SHP77 (cell line): ENCODE measurements around the gene YLPM1.
A peak's percentile ranks its signal among the peaks of the same experiment; 100 is the strongest.

Experiments
- DNase-seq, 2 experiments: peaks; one replicate each; lab custom pipeline; 2025; lab: John Stamatoyannopoulos, UW

YLPM1 gene

DNA sequence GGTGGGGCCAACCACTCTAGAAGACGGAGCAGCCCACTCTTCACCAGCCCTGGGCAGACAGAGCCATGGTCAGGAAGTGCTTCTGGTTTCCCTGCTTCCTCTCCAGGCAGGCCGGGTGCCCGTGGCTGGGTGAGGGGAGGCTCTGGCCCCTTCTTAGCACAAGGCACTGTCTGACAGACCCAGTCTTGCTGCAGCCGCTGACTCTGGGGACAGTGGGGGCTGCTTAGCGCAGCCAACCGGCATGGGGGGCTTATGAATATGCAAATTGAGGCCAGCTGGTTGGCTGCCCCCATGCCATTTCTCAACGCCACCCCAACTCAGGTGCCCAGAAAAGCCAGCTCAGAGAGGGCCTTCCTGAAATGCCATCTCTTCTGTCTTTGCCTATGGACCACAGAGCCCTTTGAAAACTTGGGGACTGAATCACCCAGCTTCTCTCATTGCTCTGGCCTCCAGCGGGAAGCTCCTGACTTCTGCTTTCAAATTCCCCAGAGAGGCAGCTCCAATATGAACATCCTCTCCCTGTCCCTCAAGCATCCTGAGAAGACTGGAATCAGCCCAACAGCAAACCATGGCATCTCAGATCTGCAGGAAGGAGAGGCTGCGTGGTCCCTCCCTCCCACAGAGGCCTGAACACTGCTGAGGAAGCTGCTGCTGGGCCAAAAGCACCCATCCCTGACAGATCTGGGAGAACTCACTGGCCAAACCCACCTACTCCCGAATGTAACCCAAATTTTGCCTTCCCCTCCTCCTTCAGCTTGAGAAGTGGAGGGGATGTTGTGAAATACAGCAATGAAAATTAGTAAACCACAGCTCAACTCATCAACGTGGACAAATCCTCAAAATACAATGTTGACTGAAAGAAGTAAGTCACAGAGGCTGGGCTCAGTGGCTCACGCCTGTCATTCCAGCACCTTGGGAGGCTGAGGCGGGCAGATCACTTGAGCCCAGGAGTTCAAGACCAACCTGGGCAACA lies 113.1 kb downstream of the YLPM1 start, which contains the start of gene PROX2:
Gene PROX2 (minus strand): TSS at position 205 of the 973 bp plus-strand sequence. CDS start 12,311 bp downstream, outside the sequence.
- no peak for DNase-seq

DNA sequence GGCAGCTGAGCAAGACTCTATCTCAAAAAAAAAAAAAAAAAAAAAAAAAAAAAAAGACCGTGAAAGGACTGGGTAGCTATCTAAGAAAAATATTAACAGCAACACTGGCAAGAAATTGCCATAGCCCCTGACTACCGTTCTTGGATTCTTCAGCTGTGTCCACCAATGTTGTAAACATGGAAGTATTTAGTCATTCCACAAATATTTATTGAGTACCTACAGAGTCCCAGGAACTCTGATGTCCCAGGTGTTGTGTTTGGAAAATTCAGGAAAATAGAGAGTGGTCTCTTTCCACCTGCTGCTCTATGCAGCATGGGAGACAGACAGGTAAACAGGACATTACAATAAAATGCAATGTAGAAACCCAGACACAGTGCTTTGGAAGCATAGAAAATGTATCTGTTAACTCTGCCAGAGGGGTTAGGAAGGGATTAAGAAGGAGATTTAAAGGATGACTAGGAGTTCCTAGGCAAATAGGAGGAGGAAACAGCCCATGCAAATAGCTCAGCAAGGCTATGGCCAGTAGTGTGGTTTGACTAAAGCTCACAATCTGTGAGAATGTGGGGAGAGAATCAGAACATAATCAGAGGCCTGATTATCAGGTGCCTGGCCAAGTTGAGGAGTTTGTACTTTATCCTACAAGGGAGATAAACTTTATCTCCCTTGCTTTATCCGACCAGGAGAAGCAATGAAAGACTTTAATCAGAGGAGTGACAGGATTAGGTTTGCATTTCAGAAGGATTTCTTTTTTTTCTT lies 116.5 kb downstream of the YLPM1 start:
- no peak for DNase-seq

DNA sequence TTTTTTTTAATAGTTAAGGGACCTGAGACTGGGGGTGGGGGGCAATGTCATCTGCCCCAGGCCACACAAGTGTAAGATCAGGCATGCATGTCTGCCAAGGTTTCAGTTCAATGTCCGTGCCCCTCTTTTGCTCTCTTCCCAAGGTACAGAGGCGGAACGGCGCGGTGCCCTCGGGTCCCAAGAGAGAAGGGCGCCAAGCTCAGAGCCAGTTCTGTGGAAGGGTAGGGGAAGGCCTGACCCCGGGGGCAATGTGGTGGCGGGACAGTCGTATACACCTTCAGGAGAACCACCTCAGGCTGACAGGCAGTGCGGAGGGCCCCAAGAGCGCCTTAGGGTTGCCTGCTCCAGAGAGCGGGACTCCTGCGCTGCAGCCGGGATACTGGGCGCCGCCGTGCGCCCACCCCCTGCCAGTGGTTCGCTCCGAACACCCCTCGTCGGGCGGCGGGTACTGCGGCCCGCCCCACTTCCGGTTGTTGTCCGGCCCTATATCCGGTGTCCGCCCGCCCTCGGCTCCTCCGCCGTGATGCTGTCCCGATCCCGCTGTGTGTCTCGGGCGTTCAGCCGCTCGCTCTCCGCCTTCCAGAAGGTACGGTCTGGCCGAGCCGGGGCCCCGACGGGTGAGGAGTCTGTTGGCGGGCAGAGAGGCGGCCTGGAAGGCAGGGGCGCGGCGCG lies 118.5 kb downstream of the YLPM1 start, which contains the start of gene DLST:
Gene DLST (plus strand): TSS at position 486 of the 672 bp plus-strand sequence. CDS start 38 bp downstream, at position 524.
- DNase-seq = peak; percentile 63 to 72

DNA sequence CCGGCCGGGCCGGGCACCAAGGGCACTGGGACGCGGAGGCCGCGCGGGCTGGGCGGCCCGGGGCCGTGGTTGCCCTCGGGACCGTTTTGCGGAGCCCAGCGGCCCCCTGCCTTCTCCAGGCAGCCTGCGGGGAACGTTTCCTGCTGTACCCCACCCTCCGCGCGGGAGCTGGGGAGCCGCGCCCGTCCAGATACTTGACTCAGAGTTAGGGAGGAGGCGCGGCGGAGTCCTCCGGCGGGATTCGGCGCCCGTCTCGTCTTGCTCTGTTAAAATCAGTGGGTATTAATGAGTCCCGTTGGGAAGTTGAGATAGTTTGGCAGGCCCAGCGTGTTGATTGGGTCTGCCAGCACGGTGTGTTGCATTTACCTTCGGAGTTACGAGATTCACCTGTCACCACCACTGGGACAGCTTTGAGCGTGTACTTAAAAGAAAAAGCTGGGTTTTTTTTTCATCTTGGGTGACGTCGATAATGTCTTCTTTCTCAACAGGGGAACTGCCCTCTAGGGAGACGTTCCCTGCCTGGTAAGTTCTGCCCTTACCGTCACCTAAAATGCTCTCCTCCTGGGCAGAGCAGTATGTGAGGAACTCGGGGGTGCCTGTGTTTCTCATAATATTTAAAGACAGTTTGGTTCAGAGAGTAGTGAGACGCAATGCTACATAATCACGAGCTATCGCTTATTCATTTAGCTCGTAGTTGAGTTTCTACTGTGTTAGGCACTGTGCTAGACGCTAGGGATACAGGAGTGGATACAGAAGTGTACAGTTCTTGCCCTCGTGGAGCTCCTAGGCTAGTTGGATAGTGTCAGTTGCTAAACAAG lies 119.2 kb downstream of the YLPM1 start:
- no peak for DNase-seq
